Retinal pigment epithelial cell (primary cell): ENCODE data around the gene SPCS1.
A peak's percentile ranks its signal among the peaks of the same experiment; 100 is the strongest.

ENCODE experiments used
- DNase-seq: peaks from one replicate; pipeline ENCODE4 v3.0.0-alpha.2; 2010; ENCODE audit warnings: low read depth
- H3K4me3 ChIP-seq: 2 replicates; pipeline ENCODE4 v1.5.1; 2011; ENCODE audit warnings: mild to moderate bottlenecking, low read length, control low read depth, moderate library complexity
- CTCF ChIP-seq: conservative IDR thresholded peaks from 2 replicates; pipeline ENCODE4 v1.5.1; 2011; ENCODE audit warnings: low read depth, low read length, control low read depth, inconsistent platforms

The SPCS1 gene

GRCh38 chr3:52678265-52679198 is 27.4 kb upstream of the SPCS1 start:
- no peak for TF ChIP-seq CTCF
- no peak for DNase-seq
- no peak overlapping the region for H3K4me3 ChIP-seq

- H3K4me3 ChIP-seq, result no peak overlapping the region
- DNase-seq, result no peak
- TF ChIP-seq CTCF, result no peak
Measured at GRCh38 chr3:52679199-52679538, 26.7 kb upstream of the SPCS1 start.

GRCh38 chr3:52679811-52680210 is 26.1 kb upstream of the SPCS1 start:
- H3K4me3 ChIP-seq, result no peak overlapping the region
- TF ChIP-seq CTCF, result no peak
- DNase-seq, result no peak

GRCh38 chr3:52681596-52681995 is 24.3 kb upstream of the SPCS1 start:
- TF ChIP-seq CTCF, result no peak
- no peak overlapping the region for H3K4me3 ChIP-seq
- DNase-seq, result no peak

GRCh38 chr3:52682016-52682415 is 23.9 kb upstream of the SPCS1 start:
- DNase-seq, result peak; percentile 54
- H3K4me3 ChIP-seq, result no peak overlapping the region
- peak; percentile 44 for TF ChIP-seq CTCF

- TF ChIP-seq CTCF, result no peak
- no peak overlapping the region for H3K4me3 ChIP-seq
- no peak for DNase-seq
Measured at GRCh38 chr3:52683611-52684010, 22.3 kb upstream of the SPCS1 start.

- no peak for TF ChIP-seq CTCF
- no peak for DNase-seq
- H3K4me3 ChIP-seq, result peak overlapping the region; percentile 96
Measured at GRCh38 chr3:52684184-52684583, 21.7 kb upstream of the SPCS1 start.
